ENCODE results near the gene CACNA1C. TPM values are rescaled to one million over a fixed set of nuclear protein-coding genes. Genes with fewer than 3 reads are reported as not detected.

The CACNA1C gene
- total and polyA plus RNA-seq, 2 donors (not counting 1 experiment from before 2014, with no cell fraction given), result 7.6 to 11.4 TPM

GRCh38 chr12:2355198-2355597 lies 302.4 kb downstream of the CACNA1C start:
- Histone ChIP-seq H3K79me2 (ENCODE audit: control insufficient read depth, insufficient read depth, low read length) (no peaks in the 10 kb centered on the region), H3K4me3 (replicated peaks in 1 of 4; ENCODE audit: control extremely low read depth in 1 of 4, insufficient read depth in 1 of 4, low read depth in 3 of 4, low read length in 4 of 4) (no peak overlapping the region), H3K9me3 (ENCODE audit: control insufficient read depth, insufficient read depth, low read depth, low read length) (no peaks in the 10 kb centered on the region), H3K27ac (ENCODE audit: insufficient read depth, low read length) (no peak overlapping the region), H4K20me1 (ENCODE audit: control insufficient read depth, extremely low read depth, insufficient read depth, low read length) (no peaks in the 10 kb centered on the region), H3K4me1 (ENCODE audit: control insufficient read depth, extremely low read depth, insufficient read depth, low read length) (peaks cover 7% of the 10 kb centered on the region), H3K9ac (ENCODE audit: insufficient read depth, low read length) (no peak overlapping the region), H3K36me3 (ENCODE audit: control insufficient read depth, insufficient read depth, low read length) (no peaks in the 10 kb centered on the region), H3K27me3 (ENCODE audit: control insufficient read depth, insufficient read depth, low read length) (no peaks in the 10 kb centered on the region), H3K4me2 (ENCODE audit: extremely low read depth, insufficient read depth, low read length) (no peak overlapping the region), H2AFZ (ENCODE audit: low read length) (no peak overlapping the region)
- TF ChIP-seq, protein P1, sequence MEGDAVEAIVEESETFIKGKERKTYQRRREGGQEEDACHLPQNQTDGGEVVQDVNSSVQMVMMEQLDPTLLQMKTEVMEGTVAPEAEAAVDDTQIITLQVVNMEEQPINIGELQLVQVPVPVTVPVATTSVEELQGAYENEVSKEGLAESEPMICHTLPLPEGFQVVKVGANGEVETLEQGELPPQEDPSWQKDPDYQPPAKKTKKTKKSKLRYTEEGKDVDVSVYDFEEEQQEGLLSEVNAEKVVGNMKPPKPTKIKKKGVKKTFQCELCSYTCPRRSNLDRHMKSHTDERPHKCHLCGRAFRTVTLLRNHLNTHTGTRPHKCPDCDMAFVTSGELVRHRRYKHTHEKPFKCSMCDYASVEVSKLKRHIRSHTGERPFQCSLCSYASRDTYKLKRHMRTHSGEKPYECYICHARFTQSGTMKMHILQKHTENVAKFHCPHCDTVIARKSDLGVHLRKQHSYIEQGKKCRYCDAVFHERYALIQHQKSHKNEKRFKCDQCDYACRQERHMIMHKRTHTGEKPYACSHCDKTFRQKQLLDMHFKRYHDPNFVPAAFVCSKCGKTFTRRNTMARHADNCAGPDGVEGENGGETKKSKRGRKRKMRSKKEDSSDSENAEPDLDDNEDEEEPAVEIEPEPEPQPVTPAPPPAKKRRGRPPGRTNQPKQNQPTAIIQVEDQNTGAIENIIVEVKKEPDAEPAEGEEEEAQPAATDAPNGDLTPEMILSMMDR (conservative IDR thresholded peaks at IDR 0.05 in 1 of 2, IDR thresholded peaks at IDR 0.05 in 1 of 2; ENCODE audit: low read depth in 1 of 2, low read length in 2 of 2), result no peak
- no peak for TF ChIP-seq EZH2 (IDR thresholded peaks at IDR 0.05; ENCODE audit: low read length, missing control alignments)
- no peak for DNase-seq (ENCODE audit: low read depth in 2 of 2)

DNA sequence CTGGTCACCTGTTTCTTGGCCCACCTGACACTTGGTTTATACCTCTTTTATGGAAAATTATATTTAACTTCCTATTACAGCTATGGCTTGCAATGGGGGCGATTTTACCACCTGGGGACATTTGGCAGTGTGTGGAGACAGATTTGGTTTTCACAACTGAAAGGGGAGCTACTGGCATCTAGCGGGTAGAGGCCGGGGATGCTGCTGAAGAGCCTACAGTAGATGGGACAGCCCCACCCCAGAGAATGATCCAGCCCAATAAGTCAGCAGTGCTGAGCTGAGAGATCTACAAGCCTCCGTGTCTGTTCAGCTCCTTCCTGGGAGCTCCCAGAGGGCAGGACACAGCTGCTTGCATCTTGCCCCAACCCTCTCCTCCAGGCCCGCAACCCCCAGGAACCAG lies 302.8 kb downstream of the CACNA1C start:
- H2AFZ ChIP-seq (ENCODE audit: low read length), result no peak overlapping the region
- DNase-seq (ENCODE audit: low read depth in 2 of 2), result no peak
- H3K27ac ChIP-seq (ENCODE audit: insufficient read depth, low read length), result no peak overlapping the region
- no peak overlapping the region for H3K4me3 ChIP-seq (replicated peaks in 1 of 4; ENCODE audit: control extremely low read depth in 1 of 4, insufficient read depth in 1 of 4, low read depth in 3 of 4, low read length in 4 of 4)
- H3K36me3 ChIP-seq (ENCODE audit: control insufficient read depth, insufficient read depth, low read length), result no peaks in the 10 kb centered on the region
- no peaks in the 10 kb centered on the region for H3K79me2 ChIP-seq (ENCODE audit: control insufficient read depth, insufficient read depth, low read length)
- no peak overlapping the region for H3K9ac ChIP-seq (ENCODE audit: insufficient read depth, low read length)
- H3K4me2 ChIP-seq (ENCODE audit: extremely low read depth, insufficient read depth, low read length), result no peak overlapping the region
- TF ChIP-seq, protein P1 (conservative IDR thresholded peaks at IDR 0.05 in 1 of 2, IDR thresholded peaks at IDR 0.05 in 1 of 2; ENCODE audit: low read depth in 1 of 2, low read length in 2 of 2), result no peak
- TF ChIP-seq EZH2 (IDR thresholded peaks at IDR 0.05; ENCODE audit: low read length, missing control alignments), result no peak
- peaks cover 7% of the 10 kb centered on the region for H3K4me1 ChIP-seq (ENCODE audit: control insufficient read depth, extremely low read depth, insufficient read depth, low read length)
- no peaks in the 10 kb centered on the region for H3K27me3 ChIP-seq (ENCODE audit: control insufficient read depth, insufficient read depth, low read length)
- H3K9me3 ChIP-seq (ENCODE audit: control insufficient read depth, insufficient read depth, low read depth, low read length), result no peaks in the 10 kb centered on the region
- H4K20me1 ChIP-seq (ENCODE audit: control insufficient read depth, extremely low read depth, insufficient read depth, low read length), result no peaks in the 10 kb centered on the region

DNA sequence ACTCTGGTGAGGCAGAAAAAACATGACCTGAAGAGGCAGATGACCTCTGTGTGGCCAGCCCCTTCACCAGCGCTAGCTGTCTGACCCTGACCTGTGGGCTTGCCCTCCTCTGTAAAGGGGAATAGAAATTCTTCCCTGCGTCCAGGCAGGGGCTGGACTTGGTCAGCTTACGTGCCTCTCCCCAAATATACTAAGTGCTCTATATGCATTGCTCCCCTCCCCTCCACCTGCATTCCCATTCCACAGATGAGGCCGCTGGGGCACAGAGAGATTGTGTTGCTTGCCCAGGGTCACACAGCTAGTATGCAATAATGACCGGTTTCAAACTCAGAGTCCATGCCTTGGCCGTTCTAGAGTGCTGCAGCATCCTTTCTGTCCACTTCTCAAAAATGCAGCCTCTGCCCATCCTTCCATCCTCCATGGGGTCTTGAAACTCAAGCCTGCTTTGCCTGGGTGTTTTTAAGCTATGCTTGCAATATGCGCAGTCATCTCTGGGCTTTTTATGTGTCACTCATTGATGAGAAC lies 303.9 kb downstream of the CACNA1C start:
- no peak overlapping the region for H3K4me3 ChIP-seq (replicated peaks in 1 of 4; ENCODE audit: control extremely low read depth in 1 of 4, insufficient read depth in 1 of 4, low read depth in 3 of 4, low read length in 4 of 4)

More for the DNA sequence above, 303.9 kb downstream of the CACNA1C start:
- H3K9me3 ChIP-seq (ENCODE audit: control insufficient read depth, insufficient read depth, low read depth, low read length), result no peaks in the 10 kb centered on the region
- DNase-seq (ENCODE audit: low read depth in 2 of 2), result no peak
- no peak overlapping the region for H2AFZ ChIP-seq (ENCODE audit: low read length)
- H3K79me2 ChIP-seq (ENCODE audit: control insufficient read depth, insufficient read depth, low read length), result no peaks in the 10 kb centered on the region
- H4K20me1 ChIP-seq (ENCODE audit: control insufficient read depth, extremely low read depth, insufficient read depth, low read length), result no peaks in the 10 kb centered on the region
- no peak overlapping the region for H3K9ac ChIP-seq (ENCODE audit: insufficient read depth, low read length)
- H3K4me2 ChIP-seq (ENCODE audit: extremely low read depth, insufficient read depth, low read length), result no peak overlapping the region
- no peaks in the 10 kb centered on the region for H3K36me3 ChIP-seq (ENCODE audit: control insufficient read depth, insufficient read depth, low read length)
- H3K27ac ChIP-seq (ENCODE audit: insufficient read depth, low read length), result no peak overlapping the region
- no peaks in the 10 kb centered on the region for H3K27me3 ChIP-seq (ENCODE audit: control insufficient read depth, insufficient read depth, low read length)
- no peak for TF ChIP-seq EZH2 (IDR thresholded peaks at IDR 0.05; ENCODE audit: low read length, missing control alignments)
- TF ChIP-seq, protein P1 (conservative IDR thresholded peaks at IDR 0.05 in 1 of 2, IDR thresholded peaks at IDR 0.05 in 1 of 2; ENCODE audit: low read depth in 1 of 2, low read length in 2 of 2), result no peak
- H3K4me1 ChIP-seq (ENCODE audit: control insufficient read depth, extremely low read depth, insufficient read depth, low read length), result peaks cover 7% of the 10 kb centered on the region
